ENCODE results near the gene ADGRD1.

Gene ADGRD1

DNA sequence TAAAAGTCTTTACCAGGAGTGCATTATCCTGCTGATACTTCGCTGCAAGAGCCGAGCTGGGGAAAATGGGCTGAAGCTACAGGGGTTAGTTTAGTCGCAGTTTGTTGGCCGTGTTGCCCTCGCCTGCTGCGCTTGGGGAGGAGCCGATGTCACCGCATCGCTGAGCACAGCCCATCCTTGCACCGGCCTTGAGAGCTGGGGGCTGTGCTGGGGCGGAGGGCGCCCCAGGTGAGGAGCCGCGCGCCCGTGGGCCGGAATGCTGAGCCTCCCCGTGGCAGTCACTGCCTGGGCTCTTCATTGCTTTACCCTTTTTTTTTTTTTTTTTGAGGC is 50.0 kb downstream of the ADGRD1 start:
- no peaks in the 10 kb centered on the region for H3K4me1 ChIP-seq (ENCODE audit: insufficient read depth, poor library complexity, severe bottlenecking)
- H3K4me3 ChIP-seq (ENCODE audit: severe bottlenecking), result no peak overlapping the region
- no peaks in the 10 kb centered on the region for H3K36me3 ChIP-seq (ENCODE audit: low read depth)
- no peaks in the 10 kb centered on the region for H3K9me3 ChIP-seq (ENCODE audit: severe bottlenecking)
- no peak overlapping the region for H3K27ac ChIP-seq (ENCODE audit: poor library complexity, severe bottlenecking)
- TF ChIP-seq, protein P1, sequence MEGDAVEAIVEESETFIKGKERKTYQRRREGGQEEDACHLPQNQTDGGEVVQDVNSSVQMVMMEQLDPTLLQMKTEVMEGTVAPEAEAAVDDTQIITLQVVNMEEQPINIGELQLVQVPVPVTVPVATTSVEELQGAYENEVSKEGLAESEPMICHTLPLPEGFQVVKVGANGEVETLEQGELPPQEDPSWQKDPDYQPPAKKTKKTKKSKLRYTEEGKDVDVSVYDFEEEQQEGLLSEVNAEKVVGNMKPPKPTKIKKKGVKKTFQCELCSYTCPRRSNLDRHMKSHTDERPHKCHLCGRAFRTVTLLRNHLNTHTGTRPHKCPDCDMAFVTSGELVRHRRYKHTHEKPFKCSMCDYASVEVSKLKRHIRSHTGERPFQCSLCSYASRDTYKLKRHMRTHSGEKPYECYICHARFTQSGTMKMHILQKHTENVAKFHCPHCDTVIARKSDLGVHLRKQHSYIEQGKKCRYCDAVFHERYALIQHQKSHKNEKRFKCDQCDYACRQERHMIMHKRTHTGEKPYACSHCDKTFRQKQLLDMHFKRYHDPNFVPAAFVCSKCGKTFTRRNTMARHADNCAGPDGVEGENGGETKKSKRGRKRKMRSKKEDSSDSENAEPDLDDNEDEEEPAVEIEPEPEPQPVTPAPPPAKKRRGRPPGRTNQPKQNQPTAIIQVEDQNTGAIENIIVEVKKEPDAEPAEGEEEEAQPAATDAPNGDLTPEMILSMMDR (IDR thresholded peaks at IDR 0.05; ENCODE audit: poor library complexity, severe bottlenecking), result no peak
- no peaks in the 10 kb centered on the region for H3K27me3 ChIP-seq (ENCODE audit: insufficient read depth, poor library complexity, severe bottlenecking)
- no peak for DNase-seq (ENCODE audit: low spot score)
- ATAC-seq (ENCODE audit: low read depth), result no peak

DNA sequence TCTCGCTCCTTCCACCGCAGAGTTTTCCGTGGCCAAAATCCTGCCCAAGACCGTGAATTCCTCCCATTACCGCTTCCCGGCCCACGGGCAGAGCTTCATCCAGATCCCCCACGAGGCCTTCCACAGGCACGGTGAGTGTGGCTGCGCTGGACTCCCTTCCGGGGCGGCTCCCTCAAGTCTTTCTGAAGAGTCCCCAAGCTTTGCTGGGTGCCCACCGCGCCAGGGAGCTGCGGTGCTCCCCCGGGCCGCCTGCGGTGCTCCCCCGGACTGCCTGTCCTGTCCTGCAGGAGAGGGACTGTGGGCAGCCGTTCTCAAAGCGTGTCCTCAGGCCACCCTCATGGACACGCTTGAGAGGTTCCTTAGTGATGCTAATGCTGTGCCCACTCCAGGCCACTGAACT is 50.5 kb downstream of the ADGRD1 start:
- Histone ChIP-seq H3K36me3 (ENCODE audit: low read depth) (no peaks in the 10 kb centered on the region), H3K27ac (ENCODE audit: poor library complexity, severe bottlenecking) (no peak overlapping the region), H3K4me1 (ENCODE audit: insufficient read depth, poor library complexity, severe bottlenecking) (no peaks in the 10 kb centered on the region), H3K27me3 (ENCODE audit: insufficient read depth, poor library complexity, severe bottlenecking) (no peaks in the 10 kb centered on the region), H3K4me3 (ENCODE audit: severe bottlenecking) (no peak overlapping the region), H3K9me3 (ENCODE audit: severe bottlenecking) (no peaks in the 10 kb centered on the region)
- DNase-seq (ENCODE audit: low spot score), result no peak
- TF ChIP-seq, protein P1 (IDR thresholded peaks at IDR 0.05; ENCODE audit: poor library complexity, severe bottlenecking), result no peak
- ATAC-seq (ENCODE audit: low read depth), result no peak

DNA sequence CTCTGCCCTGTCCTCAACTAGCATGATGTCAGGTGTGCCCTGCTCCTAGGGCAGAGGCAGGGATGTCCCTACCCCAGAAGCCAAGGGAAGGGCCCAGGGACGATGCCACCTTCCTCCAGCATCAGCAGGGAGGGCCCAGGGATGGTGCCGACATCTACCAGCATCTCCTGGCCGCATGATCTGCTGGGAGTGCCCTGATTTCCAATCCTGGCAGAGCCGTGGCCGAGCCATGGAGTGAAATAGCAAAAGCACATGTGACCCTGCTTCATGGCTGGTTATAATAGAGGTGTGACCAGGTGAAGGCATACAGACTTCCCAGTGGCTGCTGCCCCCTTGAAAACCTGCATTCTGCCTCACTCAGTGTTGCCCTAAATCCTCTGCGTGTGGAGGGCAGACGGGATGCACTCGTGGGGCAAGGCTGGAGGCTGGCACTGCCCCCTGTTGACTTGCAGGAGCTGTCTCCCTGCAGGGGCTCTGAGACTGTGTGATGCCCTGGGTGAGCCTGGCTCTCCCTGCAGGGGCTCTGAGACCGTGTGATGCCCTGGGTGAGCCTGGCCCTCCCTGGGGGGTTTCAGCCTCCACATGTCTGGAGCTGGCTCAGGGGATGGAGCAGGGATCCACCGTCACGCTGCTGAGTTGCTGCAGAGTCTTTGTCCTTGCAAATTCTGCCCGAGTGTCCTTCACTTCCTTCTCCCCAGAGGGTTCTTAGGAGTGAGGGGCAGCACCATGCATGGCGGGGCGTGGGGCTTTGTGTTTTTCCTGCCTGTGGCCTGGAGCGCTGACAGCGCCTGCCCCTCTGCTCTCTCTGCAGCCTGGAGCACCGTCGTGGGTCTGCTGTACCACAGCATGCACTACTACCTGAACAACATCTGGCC is 51.7 kb downstream of the ADGRD1 start:
- no peaks in the 10 kb centered on the region for H3K4me1 ChIP-seq (ENCODE audit: insufficient read depth, poor library complexity, severe bottlenecking)
- DNase-seq (ENCODE audit: low spot score), result peak; percentile 46
- no peaks in the 10 kb centered on the region for H3K36me3 ChIP-seq (ENCODE audit: low read depth)
- H3K4me3 ChIP-seq (ENCODE audit: severe bottlenecking), result no peak overlapping the region
- no peak overlapping the region for H3K27ac ChIP-seq (ENCODE audit: poor library complexity, severe bottlenecking)
- TF ChIP-seq, protein P1 (IDR thresholded peaks at IDR 0.05; ENCODE audit: poor library complexity, severe bottlenecking), result no peak
- no peaks in the 10 kb centered on the region for H3K9me3 ChIP-seq (ENCODE audit: severe bottlenecking)
- 0 out of 3 replicates have a peak, but pooled peaks have one; percentile 29 for ATAC-seq (ENCODE audit: low read depth)
- no peaks in the 10 kb centered on the region for H3K27me3 ChIP-seq (ENCODE audit: insufficient read depth, poor library complexity, severe bottlenecking)

DNA sequence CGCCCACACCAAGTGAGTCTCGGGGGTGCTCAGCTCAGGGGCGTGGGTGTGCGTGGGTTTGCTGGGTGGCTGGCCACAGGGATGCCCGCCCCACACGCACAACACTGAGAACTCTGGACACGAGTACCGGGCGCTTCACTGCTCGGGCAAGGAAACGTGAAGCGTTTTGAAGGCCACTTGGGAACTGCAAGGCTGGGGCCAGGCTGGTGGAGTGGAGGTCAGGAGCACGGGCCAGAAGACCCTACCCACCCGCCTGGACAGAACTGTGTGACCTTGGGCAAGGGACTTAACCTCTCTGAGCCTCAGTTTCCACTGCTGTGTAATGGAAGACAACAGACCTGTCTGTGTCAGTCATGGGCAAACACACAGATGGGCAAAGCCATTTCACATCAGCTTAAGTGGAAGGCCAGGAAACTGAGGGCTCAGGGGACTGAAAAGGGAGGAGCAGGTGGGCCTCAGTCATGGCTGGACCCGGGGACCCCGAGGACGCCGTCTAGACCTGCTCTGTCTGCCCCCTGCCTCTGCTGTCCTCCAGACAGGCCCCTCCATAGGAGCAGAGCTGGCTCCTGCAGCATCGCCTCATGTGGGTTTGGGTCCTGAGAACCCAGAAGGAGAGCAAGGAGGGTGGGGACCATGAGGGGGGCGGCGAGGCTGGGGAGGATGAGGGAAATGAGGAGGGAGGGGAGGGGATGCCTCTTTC is 52.5 kb downstream of the ADGRD1 start:
- Histone ChIP-seq H3K36me3 (ENCODE audit: low read depth) (no peaks in the 10 kb centered on the region), H3K27ac (ENCODE audit: poor library complexity, severe bottlenecking) (no peak overlapping the region), H3K4me1 (ENCODE audit: insufficient read depth, poor library complexity, severe bottlenecking) (no peaks in the 10 kb centered on the region), H3K27me3 (ENCODE audit: insufficient read depth, poor library complexity, severe bottlenecking) (no peaks in the 10 kb centered on the region), H3K9me3 (ENCODE audit: severe bottlenecking) (no peaks in the 10 kb centered on the region), H3K4me3 (ENCODE audit: severe bottlenecking) (no peak overlapping the region)
- TF ChIP-seq, protein P1 (IDR thresholded peaks at IDR 0.05; ENCODE audit: poor library complexity, severe bottlenecking), result no peak
- DNase-seq (ENCODE audit: low spot score) (no peak), ATAC-seq (ENCODE audit: low read depth) (no peak)
